Activated CD4-positive, alpha-beta T cell treated with anti-CD3 and anti-CD28 coated beads, Interleukin-2, amount 50 U/mL, for 16 hours (primary cell): ENCODE results near the gene KLF7.
A peak's percentile ranks its signal among the peaks of the same experiment; 100 is the strongest.

Experiments used
- DNase-seq: peaks from one replicate; pipeline ENCODE4 v3.0.0-alpha.2; 2020

Gene KLF7

GRCh38 chr2:207166349-207167098, 776 bp upstream of the KLF7 start:
- peak; percentile 58 for DNase-seq

- DNase-seq, result peak; percentile 97
Measured at GRCh38 chr2:207166039-207166348, 246 bp upstream of the KLF7 start.

- DNase-seq, result no peak
Measured at GRCh38 chr2:207164006-207164831, 1.5 kb downstream of the KLF7 start.

- DNase-seq, result no peak
Measured at GRCh38 chr2:207163756-207164005, 2.1 kb downstream of the KLF7 start.

GRCh38 chr2:207163053-207163755, 2.5 kb downstream of the KLF7 start:
- peak; percentile 55 for DNase-seq

GRCh38 chr2:207162316-207162715, 3.4 kb downstream of the KLF7 start:
- no peak for DNase-seq

- no peak for DNase-seq
Measured at GRCh38 chr2:207161247-207162123, 4.3 kb downstream of the KLF7 start.

- DNase-seq, result no peak
Measured at GRCh38 chr2:207160115-207160514, 5.6 kb downstream of the KLF7 start.

GRCh38 chr2:207159002-207159401, 6.7 kb downstream of the KLF7 start:
- no peak for DNase-seq

- DNase-seq, result no peak
Measured at GRCh38 chr2:207157731-207158130, 8.0 kb downstream of the KLF7 start.

- DNase-seq, result no peak
Measured at GRCh38 chr2:207157162-207157481, 8.6 kb downstream of the KLF7 start.

- peak; percentile 87 for DNase-seq
Measured at GRCh38 chr2:207156451-207157161, 9.1 kb downstream of the KLF7 start.

GRCh38 chr2:207155516-207156444, 10.0 kb downstream of the KLF7 start:
- peak; percentile 32 for DNase-seq

GRCh38 chr2:207154556-207155510, 10.9 kb downstream of the KLF7 start:
- no peak for DNase-seq

- no peak for DNase-seq
Measured at GRCh38 chr2:207153266-207153975, 12.3 kb downstream of the KLF7 start.

- DNase-seq, result no peak
Measured at GRCh38 chr2:207151048-207151447, 14.7 kb downstream of the KLF7 start.

- no peak for DNase-seq
Measured at GRCh38 chr2:207150284-207150683, 15.5 kb downstream of the KLF7 start.

GRCh38 chr2:207149249-207150213, 16.2 kb downstream of the KLF7 start:
- peak; percentile 37 for DNase-seq
